ENCODE data around the gene USP9Y. TPM values are rescaled to one million over a fixed set of nuclear protein-coding genes. Genes with fewer than 3 reads are reported as not detected.

USP9Y gene
- total RNA-seq, 2 experiments from 2014 or later = 32.1 to 37.1 TPM

DNA sequence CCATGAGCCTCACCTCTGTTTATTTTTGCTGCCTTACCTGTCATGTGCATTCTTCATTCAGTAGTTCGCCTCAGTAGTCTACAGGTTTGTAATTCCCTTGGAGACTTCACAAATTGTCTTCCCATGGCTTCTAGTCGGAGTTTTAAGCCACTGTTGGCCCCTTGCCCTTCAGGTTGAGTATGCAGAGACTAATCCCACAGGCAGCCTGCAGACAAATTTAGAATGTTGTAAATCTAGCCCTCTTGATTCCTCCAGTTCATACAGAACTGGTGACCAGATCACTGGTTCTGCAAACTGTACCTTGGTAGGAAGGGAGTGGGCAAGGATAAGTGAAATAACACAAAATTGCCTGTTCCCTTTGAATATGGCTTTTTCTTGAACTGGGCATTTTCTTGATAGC, 33.0 kb downstream of the USP9Y start:
- ATAC-seq (ENCODE audit: poor library complexity) (no peak), DNase-seq (no peak)
- Histone ChIP-seq H3K36me3 (ENCODE audit: insufficient read depth, low read length) (peaks cover 6% of the 10 kb centered on the region), H3K27ac (ENCODE audit: low read depth in 1 of 2, low read length in 2 of 2) (no peak overlapping the region), H3K9me3 (ENCODE audit: control insufficient read depth in 1 of 2, insufficient read depth in 1 of 2, low read length in 2 of 2) (no peaks in the 10 kb centered on the region), H3K4me1 (ENCODE audit: insufficient read depth, low read length) (no peaks in the 10 kb centered on the region), H3K4me3 (ENCODE audit: low read length) (no peak overlapping the region), H3K27me3 (ENCODE audit: control insufficient read depth in 1 of 2, insufficient read depth in 2 of 2, low read length in 2 of 2) (no peaks in the 10 kb centered on the region)
- no peak overlapping the region for H3K4me3 Mint-ChIP-seq
- no peaks in the 10 kb centered on the region for H3K27me3 Mint-ChIP-seq
- POLR2A ChIA-PET = no interaction called here
- H3K27ac Mint-ChIP-seq = no peak overlapping the region
- peaks cover 59% of the 10 kb centered on the region for H3K36me3 Mint-ChIP-seq (ENCODE audit: low read depth)
- H3K9me3 Mint-ChIP-seq = no peaks in the 10 kb centered on the region
- TF ChIP-seq, protein P1, sequence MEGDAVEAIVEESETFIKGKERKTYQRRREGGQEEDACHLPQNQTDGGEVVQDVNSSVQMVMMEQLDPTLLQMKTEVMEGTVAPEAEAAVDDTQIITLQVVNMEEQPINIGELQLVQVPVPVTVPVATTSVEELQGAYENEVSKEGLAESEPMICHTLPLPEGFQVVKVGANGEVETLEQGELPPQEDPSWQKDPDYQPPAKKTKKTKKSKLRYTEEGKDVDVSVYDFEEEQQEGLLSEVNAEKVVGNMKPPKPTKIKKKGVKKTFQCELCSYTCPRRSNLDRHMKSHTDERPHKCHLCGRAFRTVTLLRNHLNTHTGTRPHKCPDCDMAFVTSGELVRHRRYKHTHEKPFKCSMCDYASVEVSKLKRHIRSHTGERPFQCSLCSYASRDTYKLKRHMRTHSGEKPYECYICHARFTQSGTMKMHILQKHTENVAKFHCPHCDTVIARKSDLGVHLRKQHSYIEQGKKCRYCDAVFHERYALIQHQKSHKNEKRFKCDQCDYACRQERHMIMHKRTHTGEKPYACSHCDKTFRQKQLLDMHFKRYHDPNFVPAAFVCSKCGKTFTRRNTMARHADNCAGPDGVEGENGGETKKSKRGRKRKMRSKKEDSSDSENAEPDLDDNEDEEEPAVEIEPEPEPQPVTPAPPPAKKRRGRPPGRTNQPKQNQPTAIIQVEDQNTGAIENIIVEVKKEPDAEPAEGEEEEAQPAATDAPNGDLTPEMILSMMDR (IDR thresholded peaks at IDR 0.05) = no peak
- H3K4me1 Mint-ChIP-seq (ENCODE audit: low read depth) = no peaks in the 10 kb centered on the region
- CTCF ChIA-PET = no interaction called here
- intact Hi-C loops (cut with DNase I, micrococcal nuclease) = loop anchor here in 1 of 2 experiments (10.0 kb wide), 1 partner anchor 91 kb away; no protein-coding TSS in a partner anchor

DNA sequence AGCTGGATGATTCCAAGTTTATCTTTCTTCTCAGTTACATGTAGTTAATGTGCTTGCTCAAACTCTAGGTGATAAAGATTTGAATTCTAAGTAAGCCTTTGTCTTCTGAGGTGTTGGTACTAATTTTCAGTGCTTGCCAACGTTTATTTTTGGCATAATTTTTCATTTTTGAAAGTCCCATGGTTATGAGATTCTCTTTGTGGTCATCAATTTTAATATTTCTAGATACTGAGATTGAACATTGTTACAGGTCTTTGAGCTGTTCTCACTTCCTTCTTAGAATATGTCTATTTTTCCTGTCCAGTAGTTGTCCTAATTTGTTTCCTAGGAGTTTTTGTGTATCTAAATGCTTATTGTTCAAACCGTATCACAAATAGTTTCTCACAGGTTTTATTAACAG, 40.4 kb downstream of the USP9Y start:
- H3K27me3 ChIP-seq (ENCODE audit: control insufficient read depth in 1 of 2, insufficient read depth in 2 of 2, low read length in 2 of 2) = no peaks in the 10 kb centered on the region
- ChIA-PET CTCF (no interaction called here), POLR2A (no interaction called here)
- H3K27ac ChIP-seq (ENCODE audit: low read depth in 1 of 2, low read length in 2 of 2) = no peak overlapping the region
- DNase-seq (no peak), ATAC-seq (ENCODE audit: poor library complexity) (no peak)
- peaks cover 77% of the 10 kb centered on the region for H3K36me3 Mint-ChIP-seq (ENCODE audit: low read depth)
- H3K27me3 Mint-ChIP-seq = no peaks in the 10 kb centered on the region
- intact Hi-C loops (cut with DNase I, micrococcal nuclease) = no loop called here
- no peaks in the 10 kb centered on the region for H3K9me3 Mint-ChIP-seq
- no peaks in the 10 kb centered on the region for H3K4me1 ChIP-seq (ENCODE audit: insufficient read depth, low read length)
- no peak overlapping the region for H3K4me3 Mint-ChIP-seq
- H3K4me3 ChIP-seq (ENCODE audit: low read length) = no peak overlapping the region
- H3K36me3 ChIP-seq (ENCODE audit: insufficient read depth, low read length) = peaks cover 42% of the 10 kb centered on the region
- no peaks in the 10 kb centered on the region for H3K9me3 ChIP-seq (ENCODE audit: control insufficient read depth in 1 of 2, insufficient read depth in 1 of 2, low read length in 2 of 2)
- H3K4me1 Mint-ChIP-seq (ENCODE audit: low read depth) = no peaks in the 10 kb centered on the region
- H3K27ac Mint-ChIP-seq = no peak overlapping the region
- TF ChIP-seq, protein P1 (IDR thresholded peaks at IDR 0.05) = no peak

DNA sequence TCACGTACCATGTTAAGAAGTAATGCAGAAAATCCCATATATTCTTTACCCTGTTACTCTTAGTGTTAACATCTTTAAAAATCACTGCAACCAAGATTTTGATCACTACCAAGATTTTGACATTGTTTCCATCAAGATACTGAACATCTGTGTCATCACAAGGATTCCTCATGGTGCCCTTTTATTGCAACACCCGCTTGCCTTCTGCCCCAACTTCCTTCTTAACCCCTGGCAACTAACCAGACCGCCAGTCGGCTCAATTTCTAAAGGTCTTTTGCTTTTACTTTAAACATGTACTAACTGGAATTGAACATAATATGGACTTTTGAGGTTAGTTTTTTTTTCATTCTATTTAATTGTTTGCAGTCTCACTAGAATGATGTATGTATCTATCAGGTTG, 41.7 kb downstream of the USP9Y start:
- POLR2A ChIA-PET = no interaction called here
- H3K36me3 Mint-ChIP-seq (ENCODE audit: low read depth) = peaks cover 82% of the 10 kb centered on the region
- H3K9me3 Mint-ChIP-seq = no peaks in the 10 kb centered on the region

More for the DNA sequence above, 41.7 kb downstream of the USP9Y start:
- Histone ChIP-seq H3K36me3 (ENCODE audit: insufficient read depth, low read length) (peaks cover 42% of the 10 kb centered on the region), H3K4me3 (ENCODE audit: low read length) (no peak overlapping the region), H3K4me1 (ENCODE audit: insufficient read depth, low read length) (no peaks in the 10 kb centered on the region), H3K9me3 (ENCODE audit: control insufficient read depth in 1 of 2, insufficient read depth in 1 of 2, low read length in 2 of 2) (no peaks in the 10 kb centered on the region), H3K27ac (ENCODE audit: low read depth in 1 of 2, low read length in 2 of 2) (no peak overlapping the region), H3K27me3 (ENCODE audit: control insufficient read depth in 1 of 2, insufficient read depth in 2 of 2, low read length in 2 of 2) (no peaks in the 10 kb centered on the region)
- Mint-ChIP-seq H3K4me1 (ENCODE audit: low read depth) (no peaks in the 10 kb centered on the region), H3K27ac (no peak overlapping the region), H3K27me3 (no peaks in the 10 kb centered on the region), H3K4me3 (no peak overlapping the region)
- TF ChIP-seq, protein P1 (IDR thresholded peaks at IDR 0.05) = no peak
- CTCF ChIA-PET = no interaction called here
- DNase-seq = no peak
- no peak for ATAC-seq (ENCODE audit: poor library complexity)
- intact Hi-C loops (cut with DNase I, micrococcal nuclease) = no loop called here

All from CD4-positive, alpha-beta T cell (primary cell).